Endodermal cell (in vitro differentiated cells): Measurements from ENCODE around the gene ELL. TPM values are rescaled to one million over a fixed set of nuclear protein-coding genes. Genes with fewer than 3 reads are reported as not detected.

Experiments
- DNase-seq: peaks from one replicate; pipeline ENCODE4 v3.0.0-alpha.2; 2017
- H3K27ac ChIP-seq: 2 replicates; pipeline ENCODE4 v1.5.1; 2013; ENCODE audit warnings: mild to moderate bottlenecking, low read depth, low read length, moderate library complexity
- H3K27me3 ChIP-seq: 2 replicates; pipeline ENCODE4 v1.6.1; 2013; ENCODE audit warnings: mild to moderate bottlenecking, low read length, moderate library complexity; ENCODE audit not compliant: insufficient read depth, control insufficient read depth, poor library complexity, severe bottlenecking
- H3K36me3 ChIP-seq: 2 replicates; pipeline ENCODE4 v1.7.0; 2013; ENCODE audit warnings: mild to moderate bottlenecking, low read length, moderate library complexity; ENCODE audit not compliant: control insufficient read depth, insufficient read depth
- H3K4me1 ChIP-seq: one replicate; pipeline ENCODE4 v1.7.0; 2013; ENCODE audit warnings: low read length; ENCODE audit not compliant: control insufficient read depth, insufficient read depth
- H3K4me3 ChIP-seq: 2 replicates; pipeline ENCODE4 v1.5.1; 2013; ENCODE audit warnings: mild to moderate bottlenecking, low read length, moderate library complexity
- H3K9ac ChIP-seq: 2 replicates; pipeline ENCODE4 v1.6.1; 2013; ENCODE audit warnings: mild to moderate bottlenecking, low read length, moderate library complexity; ENCODE audit not compliant: poor library complexity, severe bottlenecking; ENCODE audit errors: extremely low read depth
- H3K9me3 ChIP-seq: 2 replicates; pipeline ENCODE4 v1.6.1; 2013; ENCODE audit warnings: mild to moderate bottlenecking, low read length, moderate library complexity; ENCODE audit not compliant: control insufficient read depth
- H3K27ac Mint-ChIP-seq: 2 replicates; pipeline ENCODE4 v1.8.0; 2020; ENCODE audit warnings: mixed read lengths
- H3K27me3 Mint-ChIP-seq: 2 replicates; pipeline ENCODE4 v1.8.0; 2021; ENCODE audit warnings: mild to moderate bottlenecking, mixed read lengths; ENCODE audit not compliant: insufficient read depth
- H3K36me3 Mint-ChIP-seq: 2 replicates; pipeline ENCODE4 v1.8.0; 2020; ENCODE audit warnings: low read depth, mixed read lengths
- H3K4me1 Mint-ChIP-seq: 2 replicates; pipeline ENCODE4 v1.8.0; 2020; ENCODE audit warnings: mixed read lengths
- H3K4me3 Mint-ChIP-seq: 2 replicates; pipeline ENCODE4 v1.8.0; 2020; ENCODE audit warnings: mild to moderate bottlenecking, moderate library complexity, mixed read lengths
- H3K9me3 Mint-ChIP-seq: 2 replicates; pipeline ENCODE4 v1.8.0; 2020; ENCODE audit warnings: mild to moderate bottlenecking, mixed read lengths
- CTCF ChIP-seq: fragments of 200-600 bp; sonication (generic); conservative IDR thresholded peaks from 2 replicates; pipeline ENCODE4 v1.5.0; 2021; ENCODE audit warnings: antibody characterized with exemption, mild to moderate bottlenecking
- WGBS, 2 experiments: methylation state at CpG; one replicate each; pipeline versions ENCODE4 v1.1.5 to v1.1.7; 2013; ENCODE audit warnings: missing lambda C conversion rate in 2 of 2, mixed read lengths in 1 of 2; ENCODE audit not compliant: insufficient coverage in 1 of 2, insufficient read length in 1 of 2; 5-methylcytosine and 5-hydroxymethylcytosine counted together
- total RNA-seq, 2 donors: library from RNA; stranded (reverse); fragmentation: NEBNext Ultra II Directional in 1 of 2; extraction: Animal tissue kit (Norgen Biotek cat#: 25700) in 1 of 2; gene quantifications; 2 replicates in 1 of 2; 3 replicates in 1 of 2; pipeline ENCODE4 v1.2.1, GENCODE V29; 2021

The ELL gene
- total RNA-seq, 2 donors from 2014 or later, result 10.9 to 15.4 TPM

- H3K36me3 Mint-ChIP-seq, result peaks cover 6% of the 10 kb centered on the region
- Histone ChIP-seq H3K27me3 (no peaks in the 10 kb centered on the region), H3K27ac (no peak overlapping the region), H3K9ac (no peak overlapping the region), H3K9me3 (no peaks in the 10 kb centered on the region), H3K4me1 (peaks cover 7% of the 10 kb centered on the region), H3K4me3 (no peak overlapping the region), H3K36me3 (peaks cover 3% of the 10 kb centered on the region)
- 89 to 90% methylated on average over 9 to 28 of the region's 34 CpGs for WGBS, 2 experiments
- H3K27ac Mint-ChIP-seq, result peak overlapping the region; percentile 72
- H3K4me1 Mint-ChIP-seq, result peaks cover 2% of the 10 kb centered on the region
- no peak for DNase-seq
- H3K4me3 Mint-ChIP-seq, result peak overlapping the region; percentile 58
- H3K27me3 Mint-ChIP-seq, result peaks cover 3% of the 10 kb centered on the region
- no peaks in the 10 kb centered on the region for H3K9me3 Mint-ChIP-seq
- TF ChIP-seq CTCF, result no peak
These were observed 90.3 kb downstream of the ELL start for GRCh38 chr19:18431351-18432197.

GRCh38 chr19:18430417-18431144 lies 91.3 kb downstream of the ELL start:
- peaks cover 7% of the 10 kb centered on the region for H3K4me1 ChIP-seq
- H3K36me3 Mint-ChIP-seq, result no peaks in the 10 kb centered on the region
- H3K27ac Mint-ChIP-seq, result no peak overlapping the region
- no peaks in the 10 kb centered on the region for H3K27me3 ChIP-seq
- 89 to 92% methylated on average over 12 to 21 of the region's 21 CpGs for WGBS, 2 experiments
- H3K9me3 Mint-ChIP-seq, result no peaks in the 10 kb centered on the region
- no peak overlapping the region for H3K4me3 ChIP-seq
- peaks cover 4% of the 10 kb centered on the region for H3K27me3 Mint-ChIP-seq
- no peaks in the 10 kb centered on the region for H3K9me3 ChIP-seq
- no peak overlapping the region for H3K27ac ChIP-seq
- no peak overlapping the region for H3K9ac ChIP-seq
- peak overlapping the region; percentile 19 for H3K4me3 Mint-ChIP-seq
- H3K36me3 ChIP-seq, result no peaks in the 10 kb centered on the region
- DNase-seq, result no peak
- peaks cover 5% of the 10 kb centered on the region for H3K4me1 Mint-ChIP-seq
- TF ChIP-seq CTCF, result no peak

DNA sequence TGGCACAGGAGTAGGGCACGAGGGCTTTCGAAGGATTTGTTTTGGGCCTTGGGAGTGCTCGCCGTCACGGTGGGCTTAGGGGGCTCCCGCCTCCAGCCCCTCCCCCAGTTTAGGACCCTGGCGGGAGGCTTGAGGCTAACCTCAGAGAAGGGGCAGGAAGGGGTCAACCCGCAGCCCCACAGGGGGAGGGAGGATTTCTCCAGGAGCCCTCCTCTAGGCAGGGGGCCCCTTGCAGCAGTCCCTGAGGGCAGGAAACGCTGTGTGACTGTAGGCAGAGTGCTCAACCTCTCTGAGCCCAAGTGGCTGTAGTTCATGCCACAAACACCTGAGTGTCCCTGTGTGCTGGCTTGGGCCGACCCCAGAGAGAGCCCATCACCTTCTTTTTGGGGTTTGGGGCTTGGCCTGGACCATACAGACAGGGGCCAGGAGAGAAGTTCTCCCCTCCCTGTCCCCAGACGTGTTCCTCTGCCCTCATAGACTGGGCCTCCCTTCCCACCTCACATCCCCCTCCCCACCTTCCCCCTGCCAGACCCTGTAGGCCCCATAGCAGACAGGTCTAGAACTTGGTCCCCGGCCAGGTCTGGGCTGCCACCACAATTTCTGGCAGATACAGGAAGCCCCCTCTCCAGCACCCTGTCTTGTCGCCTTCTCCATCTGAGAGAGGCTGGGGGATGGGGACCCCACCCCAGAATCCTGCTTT lies 92.0 kb downstream of the ELL start:
- no peaks in the 10 kb centered on the region for H3K9me3 ChIP-seq
- no peaks in the 10 kb centered on the region for H3K9me3 Mint-ChIP-seq
- no peaks in the 10 kb centered on the region for H3K36me3 Mint-ChIP-seq
- no peaks in the 10 kb centered on the region for H3K27me3 ChIP-seq
- peak overlapping the region; percentile 58 for H3K4me3 ChIP-seq
- peaks cover 4% of the 10 kb centered on the region for H3K27me3 Mint-ChIP-seq
- H3K27ac Mint-ChIP-seq, result no peak overlapping the region
- WGBS, 2 experiments, result 26 to 48% methylated on average over 8 to 13 of the region's 13 CpGs
- peak overlapping the region; percentile 94 for H3K27ac ChIP-seq
- peak; percentile 70 for DNase-seq
- TF ChIP-seq CTCF, result no peak
- peak overlapping the region; percentile 69 for H3K9ac ChIP-seq
- H3K4me1 ChIP-seq, result peaks cover 7% of the 10 kb centered on the region
- no peaks in the 10 kb centered on the region for H3K36me3 ChIP-seq
- peaks cover 5% of the 10 kb centered on the region for H3K4me1 Mint-ChIP-seq
- H3K4me3 Mint-ChIP-seq, result peak overlapping the region; percentile 45
